ENCODE measurements around the gene VMP1. TPM values are rescaled to one million over a fixed set of nuclear protein-coding genes. Genes with fewer than 3 reads are reported as not detected.

VMP1 gene
- total RNA-seq, 1 donor from 2014 or later: 320 TPM

DNA sequence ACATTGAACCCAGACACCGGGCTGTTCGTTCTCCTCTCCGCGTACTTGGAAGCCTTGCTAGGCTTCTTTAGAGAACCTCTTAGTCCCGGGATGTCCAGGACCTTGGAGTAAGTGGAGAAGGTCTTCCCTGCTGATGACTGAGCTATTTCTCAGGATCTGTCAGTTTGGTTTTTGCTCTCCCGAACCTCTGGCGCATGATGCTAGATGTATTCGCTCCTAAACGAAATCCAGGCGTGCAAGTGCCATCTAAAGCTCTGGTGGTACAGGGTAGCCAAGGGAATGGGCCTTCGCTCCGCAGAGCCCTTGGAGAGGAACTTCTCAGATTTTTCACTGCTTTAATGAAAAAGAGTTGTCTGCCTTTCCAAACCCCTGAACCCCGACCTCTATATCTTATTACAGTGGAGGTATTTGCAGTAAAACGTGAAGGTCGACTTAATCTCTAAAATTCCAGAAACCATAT lies 547 bp downstream of the VMP1 start:
- intact Hi-C loops (cut with micrococcal nuclease): loop anchor here (1.0 to 10.0 kb wide), 4 partner anchors 77 to 185 kb away; partner anchors contain the start of genes CLTC, RPS6KB1 and TUBD1

- intact Hi-C loops (cut with micrococcal nuclease): no loop called here
Observed at GRCh38 chr17:59711936-59712335, 4.5 kb downstream of the VMP1 start.

- intact Hi-C loops (cut with micrococcal nuclease): no loop called here
Observed at GRCh38 chr17:59712862-59713261, 5.4 kb downstream of the VMP1 start.

DNA sequence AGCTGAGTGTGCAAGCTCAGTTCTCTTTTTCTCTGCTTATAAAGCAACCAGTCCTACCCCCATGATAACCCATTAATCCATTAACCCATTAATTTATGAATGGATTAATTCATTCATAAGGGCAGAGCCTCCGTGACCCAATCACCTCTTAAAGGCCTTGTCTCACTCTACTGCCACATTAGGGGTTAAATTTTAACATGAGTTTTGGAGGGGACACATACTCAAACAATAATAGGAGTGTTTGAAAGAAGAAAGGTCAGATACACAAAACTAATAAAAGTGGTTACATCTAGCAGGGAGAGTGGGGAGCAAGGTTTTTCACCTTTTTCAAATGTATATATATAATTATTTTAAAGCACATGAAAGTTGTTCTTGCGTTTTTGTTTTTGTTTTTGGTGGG lies 6.8 kb downstream of the VMP1 start:
- intact Hi-C loops (cut with micrococcal nuclease): no loop called here

DNA sequence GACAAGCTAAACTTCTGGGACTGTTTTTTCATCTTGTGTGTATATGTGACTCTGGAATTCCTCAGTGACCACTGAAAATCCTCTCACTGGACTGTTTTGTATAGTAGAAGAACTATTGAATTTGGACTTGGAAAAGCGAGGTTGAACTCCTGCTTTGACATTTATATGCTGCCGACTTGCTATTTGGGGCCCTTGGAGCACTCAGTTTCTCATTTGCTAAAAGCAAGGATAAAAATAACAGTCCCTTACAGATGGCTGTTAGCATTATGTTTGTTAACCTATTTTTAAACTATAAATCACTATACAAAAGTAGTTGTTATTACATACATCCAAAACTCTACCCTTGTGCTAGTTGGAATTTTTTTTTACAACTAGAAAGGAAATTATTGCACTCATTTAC lies 9.0 kb downstream of the VMP1 start:
- intact Hi-C loops (cut with micrococcal nuclease): no loop called here

- intact Hi-C loops (cut with micrococcal nuclease): no loop called here
Observed at GRCh38 chr17:59719526-59719925, 12.1 kb downstream of the VMP1 start.

DNA sequence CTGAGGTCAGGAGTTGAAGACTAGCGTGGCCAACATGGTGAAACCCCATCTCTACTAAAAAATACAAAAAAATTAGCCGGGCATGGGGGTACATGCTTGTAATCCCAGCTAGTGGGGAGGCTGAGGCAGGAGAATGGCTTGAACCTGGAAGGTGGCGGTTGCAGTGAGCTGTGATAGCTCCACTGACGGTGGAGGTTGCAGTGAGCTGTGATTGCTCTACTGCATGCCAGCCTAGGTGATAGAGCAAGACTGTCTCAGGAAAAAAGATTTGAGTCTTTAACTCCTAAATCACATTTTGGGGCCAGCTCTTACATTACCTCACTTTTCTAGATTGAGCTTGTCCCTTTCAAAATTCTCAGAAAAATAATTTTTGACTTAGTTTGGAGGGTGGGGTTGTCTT lies 15.2 kb downstream of the VMP1 start:
- intact Hi-C loops (cut with micrococcal nuclease): no loop called here

GRCh38 chr17:59723041-59723440 lies 15.6 kb downstream of the VMP1 start:
- intact Hi-C loops (cut with micrococcal nuclease): no loop called here

DNA sequence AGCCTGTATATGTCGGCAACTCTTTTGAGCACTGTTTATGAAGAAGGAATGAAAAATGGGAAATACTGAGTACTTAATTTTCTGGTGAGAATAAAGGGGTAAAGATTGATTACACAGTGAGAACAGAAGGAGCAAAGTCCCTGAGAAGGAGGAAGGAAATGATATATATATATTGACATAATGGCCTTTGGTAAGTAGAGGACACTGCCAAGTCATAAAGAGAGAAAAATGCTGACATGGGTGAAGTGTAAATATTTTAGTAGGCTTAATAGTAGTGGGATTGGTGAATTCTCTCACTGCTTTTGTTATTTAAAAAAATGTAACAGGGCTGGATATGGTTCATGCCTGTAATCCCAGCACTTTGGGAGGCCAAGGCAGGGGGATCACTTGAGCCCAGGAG lies 16.2 kb downstream of the VMP1 start:
- intact Hi-C loops (cut with micrococcal nuclease): no loop called here

- intact Hi-C loops (cut with micrococcal nuclease): no loop called here
Observed at GRCh38 chr17:59725691-59726090, 18.2 kb downstream of the VMP1 start.

DNA sequence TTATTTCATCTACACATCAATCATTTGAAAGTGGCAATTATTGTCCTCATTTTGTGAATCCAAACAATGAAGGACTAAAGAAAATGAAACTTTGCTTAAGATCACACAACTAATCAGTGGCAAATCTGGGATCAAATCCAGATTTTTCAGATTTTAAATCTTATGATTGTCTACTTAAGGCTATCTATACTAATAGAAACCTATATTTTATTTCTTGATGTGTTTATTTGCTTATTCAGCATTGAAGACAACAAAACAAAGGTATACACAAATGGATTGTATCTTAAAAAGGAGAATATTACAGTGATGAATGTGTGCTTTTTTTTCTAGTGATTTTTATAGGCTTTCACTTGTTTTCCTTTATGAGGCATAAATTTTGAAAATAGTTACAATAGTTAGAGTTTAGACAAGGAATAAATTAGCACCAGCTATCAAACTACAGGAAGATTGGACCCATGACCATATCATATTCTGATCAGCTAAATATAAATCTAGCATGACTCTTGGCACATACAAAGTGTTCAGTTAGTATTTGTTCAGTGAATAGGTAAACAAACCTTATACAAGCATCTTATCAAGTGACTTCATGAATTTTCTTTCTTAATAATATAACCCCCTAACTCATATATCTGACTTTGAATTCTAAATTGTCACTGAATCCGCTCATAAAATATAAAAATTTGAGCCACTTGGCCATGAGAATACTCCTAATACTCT lies 20.5 kb downstream of the VMP1 start:
- intact Hi-C loops (cut with micrococcal nuclease): no loop called here

DNA sequence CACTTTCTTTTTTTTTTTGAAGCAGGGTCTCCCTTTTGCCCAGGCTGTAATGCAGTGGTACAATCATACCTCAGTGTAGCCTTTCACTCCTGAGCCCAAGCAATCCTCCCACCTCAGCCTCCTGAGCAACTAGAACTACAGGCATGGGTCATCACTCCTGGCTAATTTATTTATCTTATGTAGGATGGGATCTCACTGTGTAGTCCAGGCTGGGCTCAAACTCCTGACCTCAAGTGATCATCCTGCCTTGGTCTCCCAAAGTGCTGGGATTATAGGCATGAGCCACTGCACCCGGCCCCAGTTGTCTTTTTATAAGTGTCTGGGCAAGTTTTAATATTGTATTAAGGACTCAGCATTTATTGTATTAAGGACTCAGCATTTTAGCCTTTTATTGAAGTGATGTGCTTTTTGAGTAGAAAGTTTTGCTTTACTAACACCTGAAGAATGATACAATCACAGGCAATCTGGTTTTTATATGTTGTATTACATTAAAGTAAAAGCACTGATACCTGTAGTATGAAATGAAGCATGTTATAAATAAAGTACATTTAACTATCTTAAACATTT lies 22.9 kb downstream of the VMP1 start:
- intact Hi-C loops (cut with micrococcal nuclease): no loop called here

DNA sequence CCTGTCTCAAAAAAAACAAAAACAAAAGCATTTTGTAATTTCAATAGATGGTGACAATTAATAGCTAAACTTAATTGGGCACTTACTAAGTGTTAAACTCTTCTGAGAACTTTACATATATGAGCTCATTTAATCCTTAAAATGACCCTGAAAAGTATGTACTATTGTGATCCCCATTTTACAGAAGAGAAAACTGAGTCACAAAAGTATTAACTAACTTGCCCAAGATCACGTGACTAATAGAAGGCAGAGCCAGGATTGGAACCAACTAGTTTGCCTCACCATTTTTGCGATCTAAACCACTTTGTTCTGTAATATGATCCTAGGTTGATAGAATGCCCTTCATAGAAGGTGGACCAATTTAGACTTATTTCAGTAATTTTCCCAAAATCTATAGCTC lies 26.2 kb downstream of the VMP1 start:
- intact Hi-C loops (cut with micrococcal nuclease): no loop called here

GRCh38 chr17:59734226-59734625 lies 26.8 kb downstream of the VMP1 start:
- intact Hi-C loops (cut with micrococcal nuclease): no loop called here

DNA sequence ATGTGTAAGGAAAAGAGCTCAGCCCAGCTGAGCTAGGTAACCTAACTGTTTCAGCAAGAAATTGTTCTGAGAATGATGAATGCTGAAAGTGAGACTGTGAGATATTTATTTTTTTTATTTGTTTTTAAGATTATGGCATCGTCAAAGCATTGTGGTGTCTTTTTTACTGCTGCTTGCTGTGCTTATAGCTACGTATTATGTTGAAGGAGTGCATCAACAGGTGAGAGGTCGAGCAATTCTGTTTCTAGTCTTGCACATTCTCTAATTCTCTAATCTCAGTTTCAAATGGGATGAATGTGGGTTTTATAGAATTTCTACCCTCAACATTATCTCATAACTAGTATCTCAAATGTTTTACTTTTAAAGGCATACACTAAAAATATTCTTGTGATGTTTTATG lies 29.9 kb downstream of the VMP1 start:
- intact Hi-C loops (cut with micrococcal nuclease): no loop called here

- intact Hi-C loops (cut with micrococcal nuclease): no loop called here
Observed at GRCh38 chr17:59743842-59744241, 36.4 kb downstream of the VMP1 start.

GRCh38 chr17:59745040-59745439 lies 37.6 kb downstream of the VMP1 start:
- intact Hi-C loops (cut with micrococcal nuclease): loop anchor here (5.0 kb wide), 2 partner anchors 217 to 292 kb away; partner anchors contain the start of gene RNFT1

DNA sequence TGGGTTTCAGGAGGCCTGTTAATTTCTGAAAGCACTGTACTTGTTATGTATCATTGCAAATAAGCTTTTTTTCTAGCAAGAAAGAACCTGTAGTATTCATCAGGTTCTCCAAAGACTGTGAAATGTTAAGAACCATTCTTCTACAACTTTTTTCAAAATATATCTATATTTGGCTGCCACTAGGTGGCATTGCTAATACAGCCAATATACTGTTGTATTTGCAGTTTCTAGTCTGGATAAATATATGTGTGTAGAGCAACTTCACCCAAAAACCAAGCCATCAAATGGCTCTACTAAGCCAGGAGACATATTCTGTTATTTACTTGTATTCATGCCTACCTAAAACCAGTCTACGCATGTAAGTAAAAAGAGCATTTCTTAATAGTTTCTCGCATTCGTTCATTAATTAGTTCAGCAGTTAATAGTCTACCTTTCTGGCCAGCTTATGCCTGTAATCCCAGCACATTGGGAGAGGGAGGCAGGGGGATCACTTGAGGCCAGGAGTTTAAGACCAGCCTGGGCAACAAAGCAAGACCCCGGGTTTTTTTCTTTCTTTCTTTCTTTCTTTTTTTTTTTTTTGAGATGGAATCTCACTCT lies 39.5 kb downstream of the VMP1 start:
- intact Hi-C loops (cut with micrococcal nuclease): loop anchor here (1.0 to 5.0 kb wide), 3 partner anchors 112 to 290 kb away; partner anchors contain the start of gene RNFT1

GRCh38 chr17:59748591-59748990 lies 41.1 kb downstream of the VMP1 start:
- intact Hi-C loops (cut with micrococcal nuclease): loop anchor here (5.0 kb wide), 2 partner anchors 214 to 289 kb away; partner anchors contain the start of gene RNFT1

DNA sequence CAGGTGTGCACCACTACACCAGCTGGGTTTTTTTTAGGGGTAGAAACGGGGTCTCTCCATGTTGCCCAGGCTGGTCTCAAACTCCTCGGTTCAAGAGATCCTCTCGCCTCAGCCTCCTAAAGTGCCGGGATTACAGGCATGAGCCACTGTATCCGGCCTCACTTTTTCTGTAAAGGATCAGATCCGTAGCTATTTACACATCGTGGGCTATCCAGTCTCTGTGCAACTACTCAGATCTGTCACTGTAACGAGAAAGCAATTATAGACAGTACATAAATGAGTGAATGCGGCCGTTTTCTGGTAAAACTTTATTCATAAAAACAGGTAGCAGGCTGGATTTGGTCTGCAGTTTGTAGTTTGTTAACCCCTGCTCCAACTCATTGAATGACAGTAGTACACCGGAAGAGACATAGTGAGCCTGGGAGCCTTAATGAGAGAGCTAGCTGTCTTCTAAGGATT lies 44.5 kb downstream of the VMP1 start:
- intact Hi-C loops (cut with micrococcal nuclease): no loop called here

DNA sequence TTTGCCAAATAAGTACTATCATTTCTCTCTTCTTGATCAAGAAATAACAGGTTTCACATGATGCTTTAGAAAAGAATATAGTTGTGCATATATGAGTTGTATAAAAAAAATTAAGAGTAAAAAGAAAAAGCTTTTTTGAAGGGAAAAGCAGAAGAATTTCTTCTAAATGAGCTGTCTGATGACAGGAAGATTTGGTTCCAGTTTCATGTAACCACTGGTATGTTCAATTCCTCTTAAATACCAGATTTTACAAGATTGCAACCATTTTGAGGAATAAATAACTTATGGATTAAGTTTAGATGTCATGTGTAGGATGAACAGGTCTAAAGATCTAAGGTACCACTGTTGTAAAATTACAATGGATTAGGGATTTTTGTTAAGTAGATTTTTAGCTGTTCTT lies 45.0 kb downstream of the VMP1 start:
- intact Hi-C loops (cut with micrococcal nuclease): no loop called here

- intact Hi-C loops (cut with micrococcal nuclease): loop anchor here (1.0 kb wide), 4 partner anchors 33 to 106 kb away; no protein-coding TSS in a partner anchor
Observed at GRCh38 chr17:59752922-59753321, 45.5 kb downstream of the VMP1 start.
